ENCODE results near the gene MMAB.

The MMAB gene

GRCh38 chr12:109601557-109601956 is 28.3 kb upstream of the MMAB start:
- DNase-seq, result no peak

- no peak for DNase-seq
These were observed 27.7 kb upstream of the MMAB start for GRCh38 chr12:109600995-109601394.

GRCh38 chr12:109600481-109600880 is 27.2 kb upstream of the MMAB start:
- DNase-seq, result no peak

- no peak for DNase-seq
These were observed 25.8 kb upstream of the MMAB start for GRCh38 chr12:109599087-109599486.

GRCh38 chr12:109598428-109598854 is 25.1 kb upstream of the MMAB start:
- no peak for DNase-seq

- DNase-seq, result peak; percentile 78
These were observed 24.6 kb upstream of the MMAB start for GRCh38 chr12:109597795-109598427.

- no peak for DNase-seq
These were observed 24.1 kb upstream of the MMAB start for GRCh38 chr12:109597414-109597794.

- DNase-seq, result no peak
These were observed 23.3 kb upstream of the MMAB start for GRCh38 chr12:109596418-109597244.

- no peak for DNase-seq
These were observed 22.1 kb upstream of the MMAB start for GRCh38 chr12:109595321-109595902.

- DNase-seq, result no peak
These were observed 21.4 kb upstream of the MMAB start for GRCh38 chr12:109594556-109595317.

GRCh38 chr12:109592905-109593272 is 19.6 kb upstream of the MMAB start:
- DNase-seq, result no peak

GRCh38 chr12:109592195-109592904 is 19.0 kb upstream of the MMAB start:
- no peak for DNase-seq

- no peak for DNase-seq
These were observed 17.7 kb upstream of the MMAB start for GRCh38 chr12:109591041-109591440.

- no peak for DNase-seq
These were observed 17.3 kb upstream of the MMAB start for GRCh38 chr12:109590566-109590965.

- DNase-seq, result no peak
These were observed 16.5 kb upstream of the MMAB start for GRCh38 chr12:109589691-109590245.

GRCh38 chr12:109589240-109589590 is 15.9 kb upstream of the MMAB start:
- no peak for DNase-seq

GRCh38 chr12:109588461-109589239 is 15.3 kb upstream of the MMAB start:
- DNase-seq, result no peak

GRCh38 chr12:109587921-109588320 is 14.6 kb upstream of the MMAB start:
- no peak for DNase-seq

- no peak for DNase-seq
These were observed 13.3 kb upstream of the MMAB start for GRCh38 chr12:109586385-109587296.

GRCh38 chr12:109583733-109584132 is 10.4 kb upstream of the MMAB start:
- no peak for DNase-seq

Measured in fibroblast of skin of abdomen (primary cell).